Chondrocyte (in vitro differentiated cells): ENCODE measurements around the gene CFAP58. TPM values are rescaled to one million over a fixed set of nuclear protein-coding genes. Genes with fewer than 3 reads are reported as not detected.

Experiments
- DNase-seq: peaks from one replicate; pipeline ENCODE4 v3.0.0; 2021; ENCODE audit warnings: mixed read lengths, low spot score
- H3K27ac Mint-ChIP-seq: one replicate; pipeline ENCODE4 v1.8.0; 2021; ENCODE audit warnings: mild to moderate bottlenecking, moderate library complexity, mixed read lengths; ENCODE audit not compliant: unreplicated experiment
- H3K27me3 Mint-ChIP-seq: 2 replicates; pipeline ENCODE4 v1.8.0; 2021; ENCODE audit warnings: low read depth, mixed read lengths
- H3K36me3 Mint-ChIP-seq: 2 replicates; pipeline ENCODE4 v1.8.0; 2021; ENCODE audit warnings: low read depth, mixed read lengths
- H3K4me1 Mint-ChIP-seq: 2 replicates; pipeline ENCODE4 v1.8.0; 2021; ENCODE audit warnings: low read depth, mild to moderate bottlenecking, mixed read lengths
- H3K4me3 Mint-ChIP-seq: one replicate; pipeline ENCODE4 v1.8.0; 2021; ENCODE audit warnings: mild to moderate bottlenecking, moderate library complexity, mixed read lengths; ENCODE audit not compliant: unreplicated experiment
- H3K9me3 Mint-ChIP-seq: 2 replicates; pipeline ENCODE4 v1.8.0; 2021; ENCODE audit warnings: low read depth, mixed read lengths
- total RNA-seq: library from RNA; stranded (reverse); gene quantifications from 3 replicates; pipeline ENCODE4 v1.2.1, GENCODE V29; 2021
- TF ChIP-seq, protein P1 (sequence below): fragments of 200-600 bp; sonication (generic); IDR thresholded peaks from 2 replicates; pipeline ENCODE4 v1.5.0; 2021; ENCODE audit warnings: antibody characterized with exemption, mild to moderate bottlenecking, moderate library complexity

Gene CFAP58
- total RNA-seq, 1 donor from 2014 or later, result 0.15 TPM

GRCh38 chr10:104349623-104350126 lies 4.0 kb upstream of the CFAP58 start:
- TF ChIP-seq, protein P1, sequence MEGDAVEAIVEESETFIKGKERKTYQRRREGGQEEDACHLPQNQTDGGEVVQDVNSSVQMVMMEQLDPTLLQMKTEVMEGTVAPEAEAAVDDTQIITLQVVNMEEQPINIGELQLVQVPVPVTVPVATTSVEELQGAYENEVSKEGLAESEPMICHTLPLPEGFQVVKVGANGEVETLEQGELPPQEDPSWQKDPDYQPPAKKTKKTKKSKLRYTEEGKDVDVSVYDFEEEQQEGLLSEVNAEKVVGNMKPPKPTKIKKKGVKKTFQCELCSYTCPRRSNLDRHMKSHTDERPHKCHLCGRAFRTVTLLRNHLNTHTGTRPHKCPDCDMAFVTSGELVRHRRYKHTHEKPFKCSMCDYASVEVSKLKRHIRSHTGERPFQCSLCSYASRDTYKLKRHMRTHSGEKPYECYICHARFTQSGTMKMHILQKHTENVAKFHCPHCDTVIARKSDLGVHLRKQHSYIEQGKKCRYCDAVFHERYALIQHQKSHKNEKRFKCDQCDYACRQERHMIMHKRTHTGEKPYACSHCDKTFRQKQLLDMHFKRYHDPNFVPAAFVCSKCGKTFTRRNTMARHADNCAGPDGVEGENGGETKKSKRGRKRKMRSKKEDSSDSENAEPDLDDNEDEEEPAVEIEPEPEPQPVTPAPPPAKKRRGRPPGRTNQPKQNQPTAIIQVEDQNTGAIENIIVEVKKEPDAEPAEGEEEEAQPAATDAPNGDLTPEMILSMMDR, result no peak
- Mint-ChIP-seq H3K36me3 (no peaks in the 10 kb centered on the region), H3K27me3 (peaks cover 9% of the 10 kb centered on the region), H3K4me3 (no peak overlapping the region), H3K4me1 (no peaks in the 10 kb centered on the region), H3K9me3 (no peaks in the 10 kb centered on the region), H3K27ac (no peak overlapping the region)
- no peak for DNase-seq

DNA sequence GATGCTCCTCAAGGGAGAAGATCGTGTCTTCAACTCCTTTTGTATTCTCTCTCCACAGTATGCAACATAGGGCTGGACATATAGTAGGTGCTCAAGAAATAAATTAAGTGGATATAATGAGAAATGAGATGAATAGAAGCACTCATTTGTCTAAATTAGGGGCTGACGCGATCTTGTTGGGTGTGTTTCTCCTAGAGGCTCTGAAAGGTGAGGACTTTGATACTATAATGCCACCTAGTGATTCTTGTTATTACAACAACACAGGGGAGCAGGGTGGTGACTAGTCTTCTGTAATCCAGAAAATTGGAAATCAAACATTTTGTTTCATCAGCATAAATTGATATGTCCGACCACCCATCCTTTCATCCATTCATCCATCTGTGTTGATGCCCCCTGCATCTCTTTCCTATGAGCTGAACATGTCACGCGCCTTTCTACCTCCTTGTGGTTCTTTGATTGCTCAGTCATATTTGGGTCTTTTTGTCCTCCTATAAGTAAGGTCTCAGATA lies 3.5 kb upstream of the CFAP58 start:
- DNase-seq, result no peak
- Mint-ChIP-seq H3K36me3 (no peaks in the 10 kb centered on the region), H3K9me3 (no peaks in the 10 kb centered on the region), H3K4me3 (no peak overlapping the region), H3K27me3 (peaks cover 9% of the 10 kb centered on the region), H3K4me1 (no peaks in the 10 kb centered on the region), H3K27ac (no peak overlapping the region)
- TF ChIP-seq, protein P1, result peak; percentile 92

GRCh38 chr10:104351061-104351702 lies 2.5 kb upstream of the CFAP58 start:
- no peaks in the 10 kb centered on the region for H3K9me3 Mint-ChIP-seq
- H3K4me3 Mint-ChIP-seq, result no peak overlapping the region
- no peak for DNase-seq
- H3K27me3 Mint-ChIP-seq, result peaks cover 9% of the 10 kb centered on the region
- H3K4me1 Mint-ChIP-seq, result no peaks in the 10 kb centered on the region
- no peak overlapping the region for H3K27ac Mint-ChIP-seq
- no peaks in the 10 kb centered on the region for H3K36me3 Mint-ChIP-seq
- TF ChIP-seq, protein P1, result no peak

- no peak for DNase-seq
- no peaks in the 10 kb centered on the region for H3K4me1 Mint-ChIP-seq
- H3K4me3 Mint-ChIP-seq, result no peak overlapping the region
- TF ChIP-seq, protein P1, result no peak
- no peaks in the 10 kb centered on the region for H3K36me3 Mint-ChIP-seq
- H3K27ac Mint-ChIP-seq, result no peak overlapping the region
- H3K9me3 Mint-ChIP-seq, result no peaks in the 10 kb centered on the region
- H3K27me3 Mint-ChIP-seq, result peaks cover 9% of the 10 kb centered on the region
Measured at GRCh38 chr10:104351919-104352318, 1.7 kb upstream of the CFAP58 start.

- Mint-ChIP-seq H3K27ac (no peak overlapping the region), H3K36me3 (no peaks in the 10 kb centered on the region), H3K4me1 (no peaks in the 10 kb centered on the region), H3K27me3 (peaks cover 27% of the 10 kb centered on the region), H3K9me3 (peaks cover 10% of the 10 kb centered on the region), H3K4me3 (no peak overlapping the region)
- TF ChIP-seq, protein P1, result no peak
- no peak for DNase-seq
Measured at GRCh38 chr10:104359811-104360210, 6.2 kb downstream of the CFAP58 start.
